Measurements from ENCODE around the gene NMNAT2. TPM values are rescaled to one million over a fixed set of nuclear protein-coding genes. Genes with fewer than 3 reads are reported as not detected.

Gene NMNAT2
- total and polyA plus RNA-seq, 2 of the 8 experiments (the other 6 are each of a cell fraction or from before 2014, with no cell fraction given): 6.5 to 20.9 TPM

- TF ChIP-seq CHD7 (IDR thresholded peaks at IDR 0.05; ENCODE audit: insufficient replicate concordance, low read length) (no peak), HDAC2 (IDR thresholded peaks at IDR 0.05; ENCODE audit: borderline replicate concordance in 1 of 2, low read depth in 2 of 2, low read length in 2 of 2) (no peak)
These were observed 142.9 kb downstream of the NMNAT2 start (continued) for GRCh38 chr1:183275322-183275721.
